ENCODE measurements around the gene ARL6IP5.

- TF ChIP-seq SP1 (IDR thresholded peaks at IDR 0.05) (no peak), CTCF (IDR thresholded peaks at IDR 0.05; ENCODE audit: low read depth, low read length, missing input control) (no peak), RAD21 (IDR thresholded peaks at IDR 0.05) (no peak), RXRA (IDR thresholded peaks at IDR 0.05) (no peak), REST (IDR thresholded peaks at IDR 0.05) (no peak), MAX (IDR thresholded peaks at IDR 0.05) (no peak), YY1 (IDR thresholded peaks at IDR 0.05) (no peak), JUND (IDR thresholded peaks at IDR 0.05) (no peak), ATF3 (IDR thresholded peaks at IDR 0.05) (no peak), FOXA1 (IDR thresholded peaks at IDR 0.05) (no peak), GABPA (IDR thresholded peaks at IDR 0.05 in 1 of 2, conservative IDR thresholded peaks at IDR 0.05 in 1 of 2) (no peak), TAF1 (conservative IDR thresholded peaks at IDR 0.05) (no peak), HNF4A (conservative IDR thresholded peaks at IDR 0.05) (no peak)
Measured at GRCh38 chr3:69096299-69096698, 11.6 kb downstream of the ARL6IP5 start.
